Fibroblast of lung (primary cell): Measurements from ENCODE around the gene PEF1. TPM values are rescaled to one million over a fixed set of nuclear protein-coding genes. Genes with fewer than 3 reads are reported as not detected.

Experiments
- DNase-seq, 2 donors: peaks; one replicate each; pipeline versions ENCODE4 v3.0.0 to v3.0.0-alpha.2; 2010; ENCODE audit warnings: low read depth in 2 of 2
- H2AFZ ChIP-seq: 2 replicates; pipeline ENCODE4 v1.5.1; 2012; ENCODE audit warnings: low read length, control low read depth, inconsistent platforms
- H3K27ac ChIP-seq: 2 replicates; pipeline ENCODE4 v1.5.1; 2011; ENCODE audit warnings: low read length, control low read depth; ENCODE audit not compliant: insufficient read depth
- H3K27me3 ChIP-seq: 2 replicates; pipeline ENCODE4 v1.5.1; 2011; ENCODE audit warnings: mild to moderate bottlenecking, low read length; ENCODE audit not compliant: control insufficient read depth, insufficient read depth
- H3K36me3 ChIP-seq: 2 replicates; pipeline ENCODE4 v1.5.1; 2011; ENCODE audit warnings: low read length; ENCODE audit not compliant: control insufficient read depth, insufficient read depth
- H3K4me1 ChIP-seq: 2 replicates; pipeline ENCODE4 v1.5.1; 2011; ENCODE audit warnings: low read length; ENCODE audit not compliant: control insufficient read depth, insufficient read depth; ENCODE audit errors: extremely low read depth
- H3K4me2 ChIP-seq: 2 replicates; pipeline ENCODE4 v1.5.1; 2011; ENCODE audit warnings: low read length, control low read depth; ENCODE audit not compliant: insufficient read depth; ENCODE audit errors: extremely low read depth
- H3K4me3 ChIP-seq, 4 experiments: fragments of 200-600 bp in 1 of 4; sonication (generic) in 1 of 4; replicated peaks in 1 of 4; 2 replicates each; pipeline ENCODE4 v1.5.1; 2011 to 2016; ENCODE audit warnings: low read length in 4 of 4, low read depth in 3 of 4, mild to moderate bottlenecking in 3 of 4, control low read depth in 2 of 4, inconsistent platforms in 1 of 4, mixed read lengths in 1 of 4; ENCODE audit not compliant: insufficient read depth in 1 of 4; ENCODE audit errors: control extremely low read depth in 1 of 4
- H3K79me2 ChIP-seq: 2 replicates; pipeline ENCODE4 v1.5.1; 2012; ENCODE audit warnings: mild to moderate bottlenecking, low read length, inconsistent platforms; ENCODE audit not compliant: control insufficient read depth, insufficient read depth
- H3K9ac ChIP-seq: 2 replicates; pipeline ENCODE4 v1.5.1; 2011; ENCODE audit warnings: mild to moderate bottlenecking, low read length, control low read depth; ENCODE audit not compliant: insufficient read depth
- H3K9me3 ChIP-seq: 2 replicates; pipeline ENCODE4 v1.5.1; 2012; ENCODE audit warnings: low read depth, low read length; ENCODE audit not compliant: control insufficient read depth, insufficient read depth
- H4K20me1 ChIP-seq: 2 replicates; pipeline ENCODE4 v1.5.1; 2011; ENCODE audit warnings: low read length; ENCODE audit not compliant: control insufficient read depth, insufficient read depth; ENCODE audit errors: extremely low read depth
- CTCF ChIP-seq, 2 donors: IDR thresholded peaks in 1 of 2; conservative IDR thresholded peaks in 1 of 2; 1 replicate in 1 of 2; 2 replicates in 1 of 2; pipeline ENCODE4 v1.5.1; 2011 to 2012; ENCODE audit warnings: low read length in 2 of 2, control low read depth in 1 of 2, inconsistent platforms in 1 of 2, low read depth in 1 of 2, mild to moderate bottlenecking in 1 of 2
- EZH2 ChIP-seq: IDR thresholded peaks from 2 replicates; pipeline ENCODE4 v1.5.1; 2012; ENCODE audit warnings: low read length, control low read depth, mild to moderate bottlenecking; ENCODE audit errors: missing control alignments
- polyA plus RNA-seq, 2 donors: library from polyadenylated mRNA; depleted of rRNA in 1 of 2; stranded (reverse) in 1 of 2; unstranded in 1 of 2; fragments of >200 nt; gene quantifications; 2 replicates each; pipeline ENCODE4 v1.2.1, GENCODE V29; 2011 to 2012; ENCODE audit warnings: missing spikeins in 1 of 2
- total RNA-seq: library from RNA; depleted of rRNA; stranded (reverse); fragments of >200 nt; gene quantifications from 2 replicates; pipeline ENCODE4 v1.2.1, GENCODE V29; 2014

PEF1 gene
- total and polyA plus RNA-seq, 2 donors (not counting 1 experiment from before 2014, with no cell fraction given): 72.9 to 78.1 TPM

GRCh38 chr1:31640179-31640578, 4.5 kb downstream of the PEF1 start:
- Histone ChIP-seq H3K36me3 (no peaks in the 10 kb centered on the region), H3K4me2 (no peak overlapping the region), H3K27me3 (no peaks in the 10 kb centered on the region), H3K4me3 (no peak overlapping the region), H3K9me3 (no peaks in the 10 kb centered on the region), H3K79me2 (peaks cover 50% of the 10 kb centered on the region), H3K27ac (no peak overlapping the region), H3K4me1 (peaks cover 6% of the 10 kb centered on the region), H3K9ac (no peak overlapping the region), H4K20me1 (no peaks in the 10 kb centered on the region), H2AFZ (no peak overlapping the region)
- no peak for TF ChIP-seq EZH2
- TF ChIP-seq CTCF (conservative IDR thresholded peaks at IDR 0.05 in 1 of 2, IDR thresholded peaks at IDR 0.05 in 1 of 2; ENCODE audit: low read depth in 1 of 2, low read length in 2 of 2): no peak
- DNase-seq: no peak

GRCh38 chr1:31639543-31639942, 5.1 kb downstream of the PEF1 start:
- no peak overlapping the region for H3K4me2 ChIP-seq
- no peak overlapping the region for H3K27ac ChIP-seq
- H4K20me1 ChIP-seq: no peaks in the 10 kb centered on the region
- no peak overlapping the region for H2AFZ ChIP-seq
- no peak overlapping the region for H3K4me3 ChIP-seq
- DNase-seq: peak; percentile 57 to 72
- no peak overlapping the region for H3K9ac ChIP-seq
- H3K9me3 ChIP-seq: no peaks in the 10 kb centered on the region
- TF ChIP-seq EZH2: no peak
- TF ChIP-seq CTCF (conservative IDR thresholded peaks at IDR 0.05 in 1 of 2, IDR thresholded peaks at IDR 0.05 in 1 of 2; ENCODE audit: low read depth in 1 of 2, low read length in 2 of 2): no peak
- H3K36me3 ChIP-seq: no peaks in the 10 kb centered on the region
- no peaks in the 10 kb centered on the region for H3K27me3 ChIP-seq
- peaks cover 50% of the 10 kb centered on the region for H3K79me2 ChIP-seq
- peaks cover 6% of the 10 kb centered on the region for H3K4me1 ChIP-seq

DNA sequence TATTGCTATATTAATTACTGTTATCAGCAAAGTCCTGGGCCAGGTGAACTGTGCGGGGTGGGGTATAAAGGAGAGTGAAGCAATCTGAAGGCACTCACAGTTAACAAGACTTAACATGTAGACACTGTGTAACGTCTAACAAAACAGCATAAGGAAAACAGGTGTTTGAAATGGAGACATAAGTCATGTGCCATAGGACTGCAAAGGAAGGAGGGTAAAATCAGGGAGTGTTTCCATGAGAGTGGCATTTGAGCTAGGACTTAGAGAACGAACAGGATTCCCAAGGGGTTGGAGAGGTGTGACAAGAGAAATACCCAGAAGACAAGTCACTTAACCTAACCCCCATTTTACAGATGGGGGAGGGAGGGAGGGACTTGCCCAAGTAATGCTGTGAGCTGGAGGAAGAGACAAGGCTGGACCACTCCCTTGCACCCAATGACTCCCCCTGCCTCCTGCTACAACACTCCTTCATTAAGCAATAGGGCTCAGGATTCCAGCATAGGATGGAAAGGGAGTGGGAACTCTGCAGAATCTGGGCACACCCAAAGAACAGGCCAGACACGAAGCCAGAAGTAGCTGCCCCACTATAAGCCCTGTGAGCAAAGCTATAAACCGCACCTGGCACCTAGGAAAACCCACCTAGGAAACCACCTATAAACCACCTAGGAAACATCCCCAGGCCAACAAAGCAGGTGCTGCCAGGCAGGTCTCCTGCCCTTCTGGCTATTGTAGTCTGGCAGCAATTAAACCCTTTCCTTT, 6.6 kb downstream of the PEF1 start:
- no peak for TF ChIP-seq EZH2
- no peak for TF ChIP-seq CTCF (conservative IDR thresholded peaks at IDR 0.05 in 1 of 2, IDR thresholded peaks at IDR 0.05 in 1 of 2; ENCODE audit: low read depth in 1 of 2, low read length in 2 of 2)
- H3K4me2 ChIP-seq: no peak overlapping the region
- H3K27me3 ChIP-seq: no peaks in the 10 kb centered on the region
- no peaks in the 10 kb centered on the region for H4K20me1 ChIP-seq
- H3K79me2 ChIP-seq: peaks cover 41% of the 10 kb centered on the region
- H3K9me3 ChIP-seq: no peaks in the 10 kb centered on the region
- H2AFZ ChIP-seq: no peak overlapping the region
- no peak overlapping the region for H3K4me3 ChIP-seq
- no peak for DNase-seq
- H3K9ac ChIP-seq: no peak overlapping the region
- peaks cover 6% of the 10 kb centered on the region for H3K4me1 ChIP-seq
- H3K36me3 ChIP-seq: no peaks in the 10 kb centered on the region
- no peak overlapping the region for H3K27ac ChIP-seq
